H1 (cell line): ENCODE results near the gene DLGAP3. TPM values are rescaled to one million over a fixed set of nuclear protein-coding genes. Genes with fewer than 3 reads are reported as not detected.
A peak's percentile ranks its signal among the peaks of the same experiment; 100 is the strongest.

Source experiments
- CTCF ChIA-PET: fragments of 300-600 bp; sonication (Branson Sonifier 250); formaldehyde crosslinking; loops from one replicate; lab custom pipeline; 2021; ENCODE audit not compliant: partially characterized antibody; lab: Charles Lee
- POLR2A ChIA-PET: fragments of 300-600 bp; sonication (Branson Sonifier 250); formaldehyde crosslinking; loops from one replicate; lab custom pipeline; 2021; ENCODE audit warnings: inconsistent platforms; ENCODE audit not compliant: partially characterized antibody; lab: Charles Lee
- DNase-seq, 2 experiments: peaks; one replicate each; pipeline versions ENCODE4 v3.0.0 to v3.0.0-alpha.2; 2010 to 2022; ENCODE audit warnings: low spot score in 2 of 2, low read depth in 1 of 2, mixed read lengths in 1 of 2
- FAIRE-seq: peaks from 2 replicates; lab custom pipeline; 2011; peaks lifted over from hg19 to GRCh38; lab: Jason Lieb, UNC
- H2AFZ ChIP-seq: 2 replicates; pipeline ENCODE4 v1.8.1; 2012; ENCODE audit warnings: low read length, inconsistent platforms
- H2AK5ac ChIP-seq: 2 replicates; pipeline ENCODE4 v1.6.1; 2013; ENCODE audit warnings: low read depth, low read length
- H2BK120ac ChIP-seq: replicated peaks from 2 replicates; pipeline ENCODE3; 2013; ENCODE audit warnings: low read depth, low read length, inconsistent platforms
- H2BK12ac ChIP-seq: 2 replicates; pipeline ENCODE4 v1.6.1; 2013; ENCODE audit warnings: low read depth, low read length
- H2BK15ac ChIP-seq: 2 replicates; pipeline ENCODE4 v1.6.1; 2013; ENCODE audit warnings: low read length
- H2BK20ac ChIP-seq: 2 replicates; pipeline ENCODE4 v1.6.1; 2013; ENCODE audit warnings: low read length
- H2BK5ac ChIP-seq: 2 replicates; pipeline ENCODE4 v1.6.1; 2013; ENCODE audit warnings: low read depth, low read length
- H3K14ac ChIP-seq: 2 replicates; pipeline ENCODE4 v1.6.1; 2013; ENCODE audit warnings: inconsistent platforms; ENCODE audit not compliant: insufficient read length
- H3K18ac ChIP-seq: 2 replicates; pipeline ENCODE4 v1.6.1; 2013; ENCODE audit warnings: low read length; ENCODE audit errors: extremely low read depth
- H3K23ac ChIP-seq: 2 replicates; pipeline ENCODE4 v1.6.1; 2013; ENCODE audit warnings: inconsistent platforms; ENCODE audit not compliant: insufficient read length
- H3K23me2 ChIP-seq: 2 replicates; pipeline ENCODE4 v1.6.1; 2013; ENCODE audit warnings: low read depth, low read length
- H3K27ac ChIP-seq: 2 replicates; pipeline ENCODE4 v1.6.1; 2011; ENCODE audit warnings: low read depth, low read length, inconsistent platforms
- H3K27me3 ChIP-seq, 4 experiments: replicated peaks in 1 of 4; 1 replicate in 1 of 4; 2 replicates in 3 of 4; pipeline versions ENCODE4 v1.6.1 to v1.8.1; 2011 to 2013; ENCODE audit warnings: low read length in 3 of 4, mild to moderate bottlenecking in 3 of 4, inconsistent platforms in 2 of 4, mixed read lengths in 2 of 4, moderate library complexity in 1 of 4; ENCODE audit not compliant: control insufficient read depth in 3 of 4, insufficient read depth in 3 of 4; ENCODE audit errors: extremely low read depth in 1 of 4
- H3K36me3 ChIP-seq, 4 experiments: 2 replicates each; pipeline versions ENCODE4 v1.6.1 to v1.8.1; 2011 to 2013; ENCODE audit warnings: mild to moderate bottlenecking in 4 of 4, low read length in 3 of 4, moderate library complexity in 2 of 4, control low read depth in 1 of 4, inconsistent platforms in 1 of 4; ENCODE audit not compliant: insufficient read depth in 4 of 4, control insufficient read depth in 2 of 4
- H3K4ac ChIP-seq: replicated peaks from 2 replicates; pipeline ENCODE3; 2013; ENCODE audit warnings: low read length, low read depth, mixed read lengths, inconsistent platforms; ENCODE audit not compliant: insufficient read length
- H3K4me1 ChIP-seq, 4 experiments: replicated peaks in 1 of 4; 1 replicate in 1 of 4; 2 replicates in 3 of 4; pipeline versions ENCODE4 v1.6.1 to v1.8.1; 2011 to 2013; ENCODE audit warnings: low read length in 3 of 4, inconsistent platforms in 2 of 4, mixed read lengths in 1 of 4; ENCODE audit not compliant: insufficient read depth in 4 of 4, control insufficient read depth in 3 of 4
- H3K4me2 ChIP-seq, 2 experiments: 2 replicates each; pipeline versions ENCODE4 v1.6.1 to v1.8.1; 2011 to 2013; ENCODE audit warnings: low read depth in 2 of 2, low read length in 2 of 2, control low read depth in 1 of 2, inconsistent platforms in 1 of 2, mild to moderate bottlenecking in 1 of 2; ENCODE audit not compliant: insufficient read depth in 1 of 2
- H3K4me3 ChIP-seq, 4 experiments: fragments of 200-600, 300-600 bp in 1 of 4; sonication (generic), shearing (Covaris generic), sonication (Bioruptor Twin) in 1 of 4; 2 replicates each; pipeline versions ENCODE4 v1.5.1 to v1.8.1; 2011 to 2016; ENCODE audit warnings: low read length in 4 of 4, low read depth in 3 of 4, control low read depth in 2 of 4, inconsistent platforms in 2 of 4, mild to moderate bottlenecking in 2 of 4, mixed read lengths in 1 of 4, moderate library complexity in 1 of 4; ENCODE audit not compliant: insufficient read depth in 2 of 4; ENCODE audit errors: extremely low read depth in 1 of 4
- H3K56ac ChIP-seq: replicated peaks from 2 replicates; pipeline ENCODE3; 2013; ENCODE audit warnings: low read depth, mild to moderate bottlenecking, mixed read lengths, low read length, inconsistent platforms; ENCODE audit not compliant: insufficient read length
- H3K79me1 ChIP-seq: 2 replicates; pipeline ENCODE4 v1.6.1; 2013; ENCODE audit warnings: low read depth, low read length, control low read depth
- H3K79me2 ChIP-seq, 2 experiments: 2 replicates each; pipeline versions ENCODE4 v1.6.1 to v1.8.1; 2012 to 2013; ENCODE audit warnings: low read length in 2 of 2, mild to moderate bottlenecking in 2 of 2, inconsistent platforms in 1 of 2; ENCODE audit not compliant: insufficient read depth in 2 of 2, control insufficient read depth in 1 of 2
- H3K9ac ChIP-seq, 4 experiments: replicated peaks in 1 of 4; 1 replicate in 1 of 4; 2 replicates in 3 of 4; pipeline versions ENCODE4 v1.6.1 to v1.8.1; 2011 to 2013; ENCODE audit warnings: low read depth in 3 of 4, low read length in 3 of 4, control low read depth in 2 of 4, mild to moderate bottlenecking in 2 of 4, moderate library complexity in 2 of 4, inconsistent platforms in 1 of 4; ENCODE audit errors: extremely low read depth in 1 of 4
- H3K9me3 ChIP-seq, 2 experiments: 2 replicates each; pipeline versions ENCODE4 v1.6.1 to v1.8.1; 2012 to 2013; ENCODE audit warnings: mild to moderate bottlenecking in 2 of 2, moderate library complexity in 2 of 2, control low read depth in 1 of 2, inconsistent platforms in 1 of 2, low read depth in 1 of 2, low read length in 1 of 2, mixed read lengths in 1 of 2; ENCODE audit not compliant: insufficient read depth in 2 of 2
- H4K20me1 ChIP-seq, 2 experiments: replicated peaks in 1 of 2; 2 replicates each; pipeline versions ENCODE3 to v1.8.1; 2011 to 2013; ENCODE audit warnings: inconsistent platforms in 2 of 2, low read length in 2 of 2, mild to moderate bottlenecking in 1 of 2; ENCODE audit not compliant: insufficient read depth in 2 of 2, control insufficient read depth in 1 of 2
- H4K5ac ChIP-seq: 2 replicates; pipeline ENCODE4 v1.6.1; 2013; ENCODE audit warnings: low read length, low read depth, mixed read lengths, inconsistent platforms; ENCODE audit not compliant: insufficient read length
- H4K8ac ChIP-seq: 2 replicates; pipeline ENCODE4 v1.8.0; 2013; ENCODE audit warnings: mild to moderate bottlenecking, moderate library complexity, low read length, inconsistent platforms; ENCODE audit not compliant: insufficient read depth; ENCODE audit errors: extremely low read depth
- H4K91ac ChIP-seq: replicated peaks from 2 replicates; pipeline ENCODE3; 2013; ENCODE audit warnings: low read length, mixed read lengths, inconsistent platforms; ENCODE audit not compliant: insufficient read length
- ASH2L ChIP-seq: fragments of 200-600, 300-600 bp; sonication (generic); IDR thresholded peaks from one replicate; pipeline ENCODE4 v1.7.1; 2017; ENCODE audit warnings: low read length
- BACH1 ChIP-seq: IDR thresholded peaks from 2 replicates; pipeline ENCODE4 v1.6.1; 2012; ENCODE audit warnings: low read length, improper control_type of control experiment
- EZH2 ChIP-seq: fragments of 200-600 bp; sonication (generic); IDR thresholded peaks from 2 replicates; pipeline ENCODE4 v1.7.1; 2012; ENCODE audit warnings: low read depth, mild to moderate bottlenecking, moderate library complexity, low read length, inconsistent platforms; ENCODE audit not compliant: severe bottlenecking
- KDM4A ChIP-seq: IDR thresholded peaks from one replicate; pipeline ENCODE4 v1.7.1; 2012; ENCODE audit warnings: low read depth, mild to moderate bottlenecking, moderate library complexity, low read length, inconsistent platforms; ENCODE audit not compliant: severe bottlenecking
- NANOG ChIP-seq: IDR thresholded peaks from 2 replicates; pipeline ENCODE4 v1.6.1; 2011; ENCODE audit warnings: low read length, low read depth, mild to moderate bottlenecking, inconsistent platforms; ENCODE audit not compliant: insufficient read depth, poor library complexity, severe bottlenecking
- RNF2 ChIP-seq: fragments of 200-900, 300-1000 bp; sonication (generic); IDR thresholded peaks from 2 replicates; pipeline ENCODE4 v1.7.1; 2016; ENCODE audit warnings: borderline replicate concordance, low read depth, mild to moderate bottlenecking, antibody characterized with exemption, low read length; ENCODE audit not compliant: poor library complexity, severe bottlenecking; ENCODE audit errors: missing control alignments
- RXRA ChIP-seq: IDR thresholded peaks from 2 replicates; pipeline ENCODE4 v1.6.1; 2011; ENCODE audit warnings: low read depth, mild to moderate bottlenecking, low read length, moderate library complexity; ENCODE audit not compliant: insufficient read depth
- USF2 ChIP-seq: IDR thresholded peaks from 2 replicates; pipeline ENCODE4 v1.6.1; 2011; ENCODE audit warnings: low read length, improper control_type of control experiment
- YY1 ChIP-seq: IDR thresholded peaks from 2 replicates; pipeline ENCODE4 v1.6.1; 2011; ENCODE audit warnings: low read depth, mild to moderate bottlenecking, low read length
- WGBS, 2 experiments: shearing (Covaris generic) in 1 of 2; methylation state at CpG; one replicate each; pipeline versions ENCODE4 v1.1.6 to v1.1.7; 2013 to 2015; ENCODE audit warnings: low lambda C conversion rate in 2 of 2, mixed read lengths in 2 of 2, inconsistent platforms in 1 of 2, low coverage in 1 of 2, missing lambda C conversion rate in 1 of 2; ENCODE audit not compliant: insufficient replicate concordance in 2 of 2, insufficient coverage in 1 of 2, insufficient read length in 1 of 2; ENCODE audit errors: extremely low coverage in 1 of 2, missing lambda C conversion rate in 1 of 2; 5-methylcytosine and 5-hydroxymethylcytosine counted together
- polyA plus RNA-seq, 7 experiments: library from polyadenylated mRNA; depleted of rRNA in 3 of 7; stranded (reverse) in 5 of 7; unstranded in 2 of 7; fragments of >200 nt in 5 of 7; fragments of 200-250 nt in 2 of 7; gene quantifications; 1 replicate in 5 of 7; 2 replicates in 1 of 7; 4 replicates in 1 of 7; pipeline versions ENCODE4 v1.2.1 to v1.2.3, GENCODE V29; 2011 to 2013; ENCODE audit warnings: missing spikeins in 2 of 7, mixed read lengths in 2 of 7
- total RNA-seq: library from RNA; stranded (reverse); fragmentation: NEBNext Ultra II Directional; extraction: Animal tissue kit (Norgen Biotek cat#: 25700); gene quantifications from 2 replicates; pipeline ENCODE4 v1.2.1, GENCODE V29; 2021

Gene DLGAP3
- total and polyA plus RNA-seq, 2 of the 8 experiments (the other 6 are each of a cell fraction or from before 2014, with no cell fraction given), result 3.8 to 13.2 TPM

DNA sequence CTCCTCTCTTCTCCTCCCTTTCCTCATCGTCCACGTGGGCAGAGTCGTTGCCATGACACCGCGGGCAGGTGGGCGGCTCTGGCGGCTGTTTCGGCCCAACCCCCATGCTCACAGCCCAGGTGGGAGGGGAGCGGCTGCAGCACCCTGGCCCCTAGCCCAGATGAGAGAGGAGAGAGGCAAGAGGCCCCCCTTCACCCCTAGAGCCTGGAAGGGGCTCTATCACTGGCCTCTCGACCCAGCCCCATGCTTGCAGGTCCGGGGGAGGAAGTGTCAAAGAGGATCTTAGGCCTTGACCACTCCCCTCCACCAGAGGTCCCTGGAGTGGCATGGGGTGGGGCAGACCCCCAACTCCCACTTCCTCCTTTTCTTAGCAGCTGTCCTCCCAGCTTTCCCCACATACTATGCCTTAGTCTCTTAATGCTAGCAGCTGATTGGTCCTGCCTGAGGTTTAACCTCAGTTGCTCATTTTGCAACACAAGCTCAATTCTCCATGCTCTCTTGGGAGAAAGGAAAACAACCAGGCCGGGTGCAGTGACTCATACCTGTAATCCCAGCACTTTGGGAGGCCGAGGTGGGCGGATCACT is 10.4 kb downstream of the DLGAP3 start:
- 26% methylated on average over 14 of the region's 14 CpGs; no CpG with 5 or more reads in 1 of the 2 experiments for WGBS, 2 experiments
- Histone ChIP-seq H4K91ac (no peak overlapping the region), H2BK5ac (peak overlapping the region; percentile 67; the same call in 1 of the 2 replicates), H3K56ac (no peak overlapping the region), H3K9me3 (no peaks in the 10 kb centered on the region), H2BK20ac (no peak overlapping the region), H2AK5ac (no peak overlapping the region), H4K5ac (no peak overlapping the region), H2BK15ac (no peak overlapping the region), H3K23me2 (peaks cover 2% of the 10 kb centered on the region; the same call in 1 of the 2 replicates), H3K14ac (no peak overlapping the region), H3K18ac (no peak overlapping the region), H3K27me3 (no peaks in the 10 kb centered on the region), H3K27ac (no peak overlapping the region), H3K79me2 (no peaks in the 10 kb centered on the region), H3K4ac (no peak overlapping the region), H2BK120ac (no peak overlapping the region), H2BK12ac (0 out of 2 replicates have a peak overlapping the region, but pooled peaks have one; percentile 33), H3K79me1 (no peaks in the 10 kb centered on the region), H4K20me1 (peaks cover 2 to 3% of the 10 kb centered on the region in 2 experiments), H3K4me3 (peak overlapping the region in 1 of 4 experiments; percentile 28; a peak in 1 of 8 replicates), H3K4me2 (peak overlapping the region; percentile 41 to 51), H4K8ac (no peak overlapping the region), H3K23ac (no peak overlapping the region), H3K9ac (no peak overlapping the region), H3K36me3 (no peaks in the 10 kb centered on the region), H2AFZ (no peak overlapping the region), H3K4me1 (peaks cover 3 to 20% (median 11%) of the 10 kb centered on the region in 4 experiments; a peak in 6 of 7 replicates)
- FAIRE-seq, result no peak
- ChIA-PET CTCF (interaction anchor here (0.6 to 2.6 kb wide), 7 partner anchors 8 to 206 kb away, joined by 3 to 7 read pairs (median 4); partner anchors contain the start of gene DLGAP3), POLR2A (interaction anchor here (1.2 to 1.7 kb wide), 3 partner anchors 10 to 59 kb away, joined by 3 to 5 read pairs (median 5); partner anchors contain the start of genes DLGAP3 and SMIM12)
- peak; percentile 29 to 86 for DNase-seq
- TF ChIP-seq USF2, result peak; percentile 76
- no peak for TF ChIP-seq RNF2
- TF ChIP-seq KDM4A, result peak; percentile 23
- TF ChIP-seq ASH2L, result peak; percentile 34
- no peak for TF ChIP-seq EZH2
- TF ChIP-seq YY1, result no peak
- TF ChIP-seq NANOG, result no peak
- no peak for TF ChIP-seq RXRA
- no peak for TF ChIP-seq BACH1
